ENCODE data around the gene ZNF33A. TPM values are rescaled to one million over a fixed set of nuclear protein-coding genes. Genes with fewer than 3 reads are reported as not detected.

ZNF33A gene
- total RNA-seq, 1 donor from 2014 or later = 65.5 TPM

DNA sequence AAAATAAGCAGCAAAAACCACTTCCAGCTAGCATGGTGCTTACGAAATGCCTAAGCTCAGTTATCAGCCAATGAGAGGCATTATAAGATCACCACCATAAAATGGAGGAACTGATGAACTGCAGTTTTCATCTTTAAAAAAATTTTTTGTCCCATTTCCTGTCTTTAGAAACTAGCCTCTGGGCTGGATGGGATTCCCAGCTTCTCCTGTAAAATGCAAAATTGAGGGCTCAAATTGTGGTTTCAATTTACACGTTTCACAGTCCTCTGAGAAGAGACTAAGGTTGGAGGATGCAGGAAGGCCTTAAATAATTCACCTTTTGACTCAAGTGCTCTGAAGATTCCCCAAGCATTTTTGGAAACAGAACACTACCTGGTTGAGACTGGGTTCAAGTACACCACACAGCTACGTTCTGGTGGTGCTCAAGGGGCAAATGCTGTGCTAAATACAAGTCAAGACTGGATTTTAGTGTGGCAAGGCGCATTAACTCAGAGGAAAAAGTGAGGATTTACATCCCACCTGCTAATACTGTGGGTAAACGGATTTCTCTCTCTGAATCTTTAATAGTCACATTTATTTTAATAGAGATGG, 35.0 kb upstream of the ZNF33A start:
- Histone ChIP-seq H3K79me2 (ENCODE audit: low read depth) (no peaks in the 10 kb centered on the region), H3K27me3 (no peaks in the 10 kb centered on the region), H3K4me1 (peaks cover 6% of the 10 kb centered on the region), H3F3A (ENCODE audit: low read depth) (peaks cover 10% of the 10 kb centered on the region), H3K4me2 (peak overlapping the region; percentile 93), H3K4me3 (peak overlapping the region; percentile 65), H3K27ac (no peak overlapping the region), H3K9me3 (ENCODE audit: low read depth) (no peaks in the 10 kb centered on the region), H2AFZ (replicated peaks) (peak overlapping the region; percentile 90), H3K36me3 (no peaks in the 10 kb centered on the region), H4K20me1 (ENCODE audit: low read depth) (no peaks in the 10 kb centered on the region), H3K9ac (no peak overlapping the region)
- Mint-ChIP-seq H3K4me1 (peaks cover 4% of the 10 kb centered on the region), H3K9me3 (peaks cover 26% of the 10 kb centered on the region), H3K4me3 (peak overlapping the region; percentile 93), H3K27ac (peak overlapping the region; percentile 83), H3K27me3 (ENCODE audit: insufficient read depth, low read depth) (peaks cover 4% of the 10 kb centered on the region), H3K36me3 (peaks cover 15% of the 10 kb centered on the region)
- DNase-seq (ENCODE audit: low spot score) = no peak
- TF ChIP-seq EZH2 (IDR thresholded peaks at IDR 0.05) (no peak), CTCF (IDR thresholded peaks at IDR 0.05) (no peak), EZH2phosphoT487 (IDR thresholded peaks at IDR 0.05) (no peak)

DNA sequence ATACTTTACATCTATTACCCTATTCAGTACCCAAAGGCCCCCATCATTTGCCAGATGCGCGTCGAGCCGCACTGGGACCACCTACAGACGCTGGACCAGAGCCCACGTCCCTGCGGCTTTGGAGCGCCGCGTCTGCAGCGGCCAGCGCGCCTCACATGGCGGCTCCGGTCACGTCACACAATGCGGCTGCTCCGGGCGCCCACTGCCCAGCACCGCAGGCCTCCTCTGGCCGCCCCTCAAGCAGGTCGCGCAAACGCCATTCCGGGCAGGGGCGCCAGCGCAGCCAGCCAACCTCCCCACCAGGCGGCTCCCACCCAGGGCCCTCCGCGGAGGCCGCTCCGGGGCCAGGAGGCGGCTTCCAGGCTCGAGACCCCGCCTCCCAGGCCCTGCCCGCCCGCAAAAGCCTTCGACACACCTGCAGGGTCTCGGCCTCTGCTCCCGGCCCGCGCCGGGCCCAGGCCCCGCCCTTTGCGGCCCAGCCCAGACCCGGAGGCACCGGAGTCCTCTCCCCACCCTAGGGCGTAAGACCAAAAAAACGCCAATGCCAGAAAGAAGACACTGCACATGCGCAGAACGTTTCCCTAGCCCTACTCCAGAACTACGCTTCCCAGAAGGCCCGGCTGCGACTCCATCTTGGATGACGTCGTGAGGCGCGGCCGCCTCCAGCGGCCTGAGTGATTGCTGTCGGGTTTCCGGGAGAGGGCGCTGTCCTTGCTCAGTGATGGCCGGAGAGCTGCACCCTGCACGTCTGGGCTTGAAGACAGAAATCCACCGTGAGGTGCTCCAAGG, 34.2 kb upstream of the ZNF33A start, which contains the start of gene ZNF25:
TSS of gene ZNF25 (minus strand) at position 557 of the 789 bp plus-strand sequence. CDS start 4,925 bp downstream, outside the sequence.
- TF ChIP-seq CTCF (IDR thresholded peaks at IDR 0.05) (peak; percentile 82), EZH2 (IDR thresholded peaks at IDR 0.05) (no peak), EZH2phosphoT487 (IDR thresholded peaks at IDR 0.05) (no peak)
- Histone ChIP-seq H4K20me1 (ENCODE audit: low read depth) (no peaks in the 10 kb centered on the region), H3K9ac (peak within 1 kb of the TSS; percentile 50), H3K79me2 (ENCODE audit: low read depth) (no peaks in the 10 kb centered on the region), H3K27me3 (no peaks in the 10 kb centered on the region), H3K4me1 (peaks cover 6% of the 10 kb centered on the region), H2AFZ (replicated peaks) (peak within 1 kb of the TSS; percentile 96), H3K27ac (peak within 1 kb of the TSS; percentile 71), H3K36me3 (no peaks in the 10 kb centered on the region), H3F3A (ENCODE audit: low read depth) (peaks cover 10% of the 10 kb centered on the region), H3K4me2 (peak within 1 kb of the TSS; percentile 93), H3K4me3 (peak within 1 kb of the TSS; percentile 65), H3K9me3 (ENCODE audit: low read depth) (no peaks in the 10 kb centered on the region)
- Mint-ChIP-seq H3K9me3 (peaks cover 24% of the 10 kb centered on the region), H3K27me3 (ENCODE audit: insufficient read depth, low read depth) (peaks cover 4% of the 10 kb centered on the region), H3K4me3 (peak within 1 kb of the TSS; percentile 93), H3K4me1 (peaks cover 4% of the 10 kb centered on the region), H3K27ac (peak within 1 kb of the TSS; percentile 83), H3K36me3 (peaks cover 11% of the 10 kb centered on the region)
- peak; percentile 99 for DNase-seq (ENCODE audit: low spot score)

DNA sequence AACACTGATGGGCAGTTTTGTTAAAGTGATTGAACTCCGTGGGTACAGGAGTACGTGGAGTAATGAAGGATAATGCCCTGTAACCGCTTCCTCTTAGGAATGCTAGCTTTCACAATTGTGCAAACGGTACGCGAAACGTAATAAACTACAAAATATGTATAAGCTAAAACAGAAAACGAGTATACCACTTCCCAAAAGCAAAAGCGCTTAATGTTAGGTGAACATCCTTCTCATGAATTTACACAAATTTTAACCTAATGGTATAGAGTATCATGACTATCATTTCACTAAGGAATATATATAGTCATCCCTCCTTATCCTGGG, 33.6 kb upstream of the ZNF33A start:
- H3K9me3 ChIP-seq (ENCODE audit: low read depth) = no peaks in the 10 kb centered on the region
- TF ChIP-seq EZH2phosphoT487 (IDR thresholded peaks at IDR 0.05) (no peak), CTCF (IDR thresholded peaks at IDR 0.05) (no peak), EZH2 (IDR thresholded peaks at IDR 0.05) (no peak)
- no peaks in the 10 kb centered on the region for H4K20me1 ChIP-seq (ENCODE audit: low read depth)
- H3K27ac ChIP-seq = no peak overlapping the region
- no peak overlapping the region for H3K4me3 ChIP-seq
- H3K9me3 Mint-ChIP-seq = peaks cover 19% of the 10 kb centered on the region
- peak overlapping the region; percentile 93 for H3K4me3 Mint-ChIP-seq
- peak overlapping the region; percentile 96 for H2AFZ ChIP-seq (replicated peaks)
- no peaks in the 10 kb centered on the region for H3K79me2 ChIP-seq (ENCODE audit: low read depth)
- no peak overlapping the region for H3K9ac ChIP-seq
- peak overlapping the region; percentile 62 for H3K27ac Mint-ChIP-seq
- H3K27me3 Mint-ChIP-seq (ENCODE audit: insufficient read depth, low read depth) = peaks cover 4% of the 10 kb centered on the region
- peak overlapping the region; percentile 54 for H3K4me2 ChIP-seq
- no peaks in the 10 kb centered on the region for H3K36me3 ChIP-seq
- peaks cover 6% of the 10 kb centered on the region for H3K4me1 ChIP-seq
- H3K27me3 ChIP-seq = no peaks in the 10 kb centered on the region
- peaks cover 8% of the 10 kb centered on the region for H3K36me3 Mint-ChIP-seq
- H3K4me1 Mint-ChIP-seq = peaks cover 4% of the 10 kb centered on the region
- no peak for DNase-seq (ENCODE audit: low spot score)
- H3F3A ChIP-seq (ENCODE audit: low read depth) = peaks cover 10% of the 10 kb centered on the region

All from neural progenitor cell (in vitro differentiated cells).